Middle frontal gyrus (tissue), 1 donor: Measurements from ENCODE around the gene MAGI2.
A peak's percentile ranks its signal among the peaks of the same experiment; 100 is the strongest.
"Not testable (repeated sequence)": the region's sequence is repeated elsewhere in the genome, so short reads cannot be mapped to it uniquely, and the experiment has no call there.

ENCODE experiments used
- DNase-seq: peaks from one replicate; pipeline ENCODE4 v3.0.0-alpha.2; 2015; ENCODE audit warnings: low spot score; ENCODE audit errors: extremely low spot score

Gene MAGI2

DNA sequence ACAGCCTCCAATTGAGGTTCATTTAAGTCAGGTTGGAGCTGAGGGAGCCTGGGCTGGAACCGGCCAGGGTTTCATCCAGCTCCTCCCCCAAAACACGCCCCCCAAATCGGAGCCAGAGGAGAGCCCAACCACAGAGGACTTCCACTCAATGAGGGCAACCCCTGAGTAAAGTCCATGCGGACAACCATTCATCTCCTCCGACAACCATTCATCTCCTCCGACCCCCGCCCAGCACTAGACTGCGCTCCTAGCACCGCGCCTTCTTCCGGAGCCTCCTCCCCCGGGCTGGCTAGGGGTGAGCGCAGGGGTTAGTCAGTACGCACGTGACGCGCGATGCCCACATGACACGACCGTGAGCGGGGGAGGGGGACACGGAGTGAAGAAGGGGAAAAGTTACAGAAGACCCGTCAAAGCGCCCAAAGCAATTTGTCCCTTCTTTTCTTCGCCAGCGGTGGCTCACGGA, 1.4 kb downstream of the MAGI2 start:
- DNase-seq = peak; percentile 55

DNA sequence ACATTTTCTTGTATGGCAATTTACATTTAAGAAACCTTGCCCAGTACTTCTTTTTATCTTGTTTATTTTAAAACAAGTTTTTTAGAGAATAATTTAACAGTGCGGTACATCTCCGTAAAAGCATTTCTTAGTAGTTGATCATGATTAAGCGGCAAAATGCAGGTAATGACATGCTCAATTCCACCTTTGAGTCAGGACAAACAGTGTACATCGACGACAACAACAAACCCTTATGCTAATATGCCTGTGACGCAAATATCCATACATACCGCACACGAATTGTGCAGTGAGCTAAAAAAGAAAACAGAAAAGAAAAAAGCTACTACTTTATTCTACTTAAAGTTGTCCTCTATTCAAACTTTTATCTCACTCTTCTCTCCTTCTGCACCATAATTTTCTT, 1.9 kb downstream of the MAGI2 start:
- DNase-seq = no peak

DNA sequence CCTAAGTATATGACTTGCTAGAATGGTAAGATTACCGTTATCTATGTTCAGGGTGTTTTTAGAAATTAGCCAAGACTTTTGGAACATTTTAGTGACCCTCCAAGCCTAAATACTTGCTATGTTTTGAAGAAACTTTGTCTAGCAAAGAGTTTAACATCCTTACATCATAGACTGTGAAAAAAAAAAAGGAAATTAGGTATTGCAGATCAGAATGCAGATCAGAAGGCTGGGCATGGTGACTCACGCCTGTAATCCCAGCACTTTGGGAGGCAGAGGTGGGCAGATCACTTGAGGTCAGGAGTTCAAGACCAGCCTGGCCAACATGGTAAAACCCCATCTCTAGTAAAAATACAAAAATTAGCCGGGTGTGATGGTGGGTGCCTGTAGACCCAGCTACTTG, 10.7 kb downstream of the MAGI2 start:
- DNase-seq = not testable (repeated sequence)

DNA sequence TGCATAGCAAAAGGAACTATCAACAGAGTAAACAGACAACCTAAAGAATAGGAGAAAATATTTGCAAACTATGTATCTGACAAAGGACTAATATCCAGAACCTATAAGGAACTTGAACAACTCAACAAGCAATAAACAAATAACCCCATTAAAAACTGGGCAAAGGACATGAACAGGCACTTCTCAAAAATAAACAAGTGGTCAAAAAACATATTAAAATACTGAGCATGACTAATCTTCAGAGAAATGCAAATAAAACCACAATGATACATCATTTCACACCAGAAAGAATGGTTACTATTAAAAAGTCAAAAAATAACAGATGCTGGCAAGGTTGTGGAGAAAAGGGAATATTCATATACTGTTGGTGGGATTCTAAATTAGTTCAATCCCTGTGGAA, 17.1 kb downstream of the MAGI2 start:
- no peak for DNase-seq

DNA sequence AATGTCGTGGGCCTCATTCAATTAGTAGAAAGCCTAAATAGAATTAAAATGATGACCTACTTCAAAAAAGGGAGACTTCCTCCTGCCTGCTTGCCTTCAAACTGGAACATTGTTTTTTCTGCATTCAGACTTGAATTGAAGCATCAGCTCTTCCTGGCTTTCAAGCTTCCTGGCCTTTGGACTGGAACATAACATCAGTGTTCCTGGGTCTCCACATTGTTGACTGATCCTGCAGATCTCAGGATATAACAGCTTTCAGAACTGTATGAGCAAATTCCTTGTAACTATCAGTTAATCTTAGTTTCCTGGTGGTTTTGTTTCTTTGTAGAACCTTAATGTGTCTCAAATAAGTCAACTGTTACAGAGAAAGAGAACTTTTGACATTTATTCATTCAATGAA, 18.6 kb downstream of the MAGI2 start:
- no peak for DNase-seq

DNA sequence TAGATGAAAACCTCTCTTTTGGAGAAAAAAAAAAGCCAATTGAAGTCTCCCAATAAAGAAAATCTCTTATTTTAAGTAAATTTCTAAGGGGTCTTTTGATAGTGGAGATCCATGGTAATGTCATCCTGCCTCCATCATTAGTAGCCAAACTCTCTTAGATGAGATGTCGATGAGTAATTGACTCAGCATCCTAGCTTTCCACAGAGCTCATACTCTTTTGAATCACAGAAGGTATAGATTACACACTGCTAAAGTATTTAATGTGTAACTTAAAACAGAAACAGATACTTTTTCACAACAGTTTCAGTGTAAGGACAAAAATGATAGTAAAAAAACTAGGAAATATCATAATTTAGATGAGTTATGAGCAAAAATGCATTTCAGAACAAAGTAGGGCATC, 19.4 kb downstream of the MAGI2 start:
- DNase-seq = no peak

DNA sequence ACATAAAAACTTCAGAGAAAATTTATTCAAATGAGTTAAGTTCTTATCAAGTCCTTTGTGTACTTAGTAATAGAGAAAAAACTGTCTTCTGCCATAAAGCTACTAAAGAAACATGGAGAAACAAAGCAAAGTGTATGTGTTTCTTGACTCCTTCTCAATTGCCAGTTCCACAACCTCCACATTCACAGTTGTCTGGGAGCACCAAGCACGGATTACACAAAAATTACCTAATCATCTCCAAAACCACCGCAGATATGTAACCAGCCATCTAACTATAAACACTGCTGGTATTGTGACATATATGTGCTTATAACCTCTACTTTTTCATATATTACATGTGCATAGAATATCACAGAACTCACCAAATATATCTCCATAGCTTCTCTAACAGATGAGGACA, 23.1 kb downstream of the MAGI2 start:
- no peak for DNase-seq

DNA sequence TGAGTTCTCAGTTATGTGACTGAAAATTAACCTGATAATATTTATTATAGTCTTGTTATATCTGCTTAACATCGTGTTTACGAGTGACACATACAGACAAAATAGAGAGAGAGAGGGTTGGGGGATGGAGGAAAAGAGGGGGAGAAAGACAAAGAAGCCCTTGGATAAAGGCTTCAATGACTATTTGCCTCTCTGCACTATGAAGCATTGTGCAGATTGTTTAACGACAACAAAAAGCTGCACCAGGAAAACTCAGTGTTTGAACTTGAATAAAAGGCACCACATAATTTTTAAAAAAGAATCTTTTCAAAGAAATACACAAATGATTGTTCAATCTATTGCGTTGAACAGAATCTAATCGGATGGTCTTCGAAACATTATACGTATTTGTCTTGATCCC, 27.8 kb downstream of the MAGI2 start:
- no peak for DNase-seq

DNA sequence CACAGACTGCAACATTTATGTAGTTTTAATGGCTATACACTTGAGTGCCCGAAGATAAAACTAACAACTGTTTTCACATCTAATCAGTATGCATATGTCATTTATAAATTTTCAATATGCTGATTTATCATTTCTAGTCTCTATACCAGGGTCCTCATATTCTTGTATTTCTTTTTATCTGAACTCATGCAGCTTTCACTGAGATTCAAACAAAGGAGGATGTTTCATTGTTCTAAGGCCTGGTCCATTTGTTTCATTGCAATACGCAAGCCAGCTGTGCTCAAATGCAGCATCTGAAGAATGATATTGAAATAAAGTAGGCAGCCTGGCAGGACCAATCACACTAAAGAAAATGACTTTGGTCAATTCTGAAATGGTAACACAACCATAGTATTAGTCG, 31.7 kb downstream of the MAGI2 start:
- DNase-seq = no peak

DNA sequence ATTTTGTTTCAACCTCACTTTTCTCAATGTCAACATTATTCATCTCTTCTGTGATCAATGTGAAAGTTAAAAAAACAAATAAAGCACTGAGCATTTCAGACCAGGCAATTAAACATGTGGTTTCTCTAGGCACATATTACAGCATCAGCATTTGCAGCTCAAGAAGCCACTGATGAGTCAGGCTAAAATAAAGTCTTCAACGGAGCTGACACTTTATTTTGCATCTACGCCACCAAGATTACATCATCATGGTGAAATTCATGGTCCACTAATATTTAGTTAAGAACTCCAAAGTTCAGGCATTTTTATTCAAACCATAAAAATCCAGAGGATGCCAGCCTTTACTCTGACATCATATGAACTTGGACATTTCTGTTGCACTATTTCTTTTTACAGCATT, 33.0 kb downstream of the MAGI2 start:
- DNase-seq = no peak

DNA sequence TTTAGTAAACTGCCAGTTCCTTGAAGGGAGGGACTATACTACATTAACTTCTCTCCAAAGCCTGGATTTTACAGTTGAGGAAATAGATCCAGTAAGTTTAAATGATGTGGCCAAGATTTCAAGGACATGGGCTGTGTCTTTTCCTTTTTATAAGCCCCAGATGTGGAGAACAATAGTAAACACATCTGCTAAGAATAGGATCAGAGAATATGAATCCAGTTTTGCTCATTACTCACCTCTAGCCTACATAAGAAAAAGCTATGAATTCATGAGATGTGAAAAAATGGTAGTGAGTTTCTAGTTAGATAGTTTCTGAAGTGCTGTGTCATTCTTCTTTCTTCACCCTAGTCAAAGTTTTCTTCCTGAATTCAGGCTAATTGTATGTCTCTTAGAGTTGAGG, 38.6 kb downstream of the MAGI2 start:
- no peak for DNase-seq

DNA sequence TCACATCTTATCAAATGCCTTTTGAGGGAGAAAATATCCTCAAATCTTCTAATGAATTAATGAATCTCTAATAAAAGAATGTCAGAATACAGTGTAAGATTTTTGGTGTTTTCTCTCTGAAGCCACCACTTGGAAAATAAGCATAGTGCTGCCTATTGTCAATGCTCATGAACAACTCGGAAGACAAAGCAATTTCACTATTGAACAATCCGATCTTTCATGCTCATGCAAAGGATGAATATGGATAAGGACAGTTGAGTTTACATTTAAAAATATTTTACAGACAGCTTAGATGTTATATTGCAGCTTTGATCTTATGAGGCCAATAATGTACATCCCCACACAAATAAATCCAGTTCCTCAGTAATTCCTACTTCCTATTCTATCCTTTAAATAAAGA, 40.6 kb downstream of the MAGI2 start:
- no peak for DNase-seq

DNA sequence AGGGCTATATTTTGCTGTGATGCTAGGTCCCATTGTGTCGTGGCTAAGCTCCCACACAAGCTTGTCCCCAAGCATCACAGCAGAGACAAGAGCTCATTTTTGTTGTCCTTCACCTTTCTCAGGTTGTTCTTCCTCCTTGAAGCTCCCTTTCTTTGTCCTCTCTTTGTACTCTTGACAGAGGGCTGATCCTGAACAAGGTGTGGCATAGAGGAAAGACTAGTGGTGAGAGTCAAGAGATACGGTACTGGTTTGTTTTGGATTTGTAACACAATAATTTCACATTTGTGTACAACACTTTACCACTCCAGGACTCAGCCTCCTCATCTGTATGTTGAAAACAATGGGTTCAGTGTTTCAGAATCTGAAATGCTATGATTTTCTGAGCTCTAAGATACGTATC, 41.0 kb downstream of the MAGI2 start:
- no peak for DNase-seq

DNA sequence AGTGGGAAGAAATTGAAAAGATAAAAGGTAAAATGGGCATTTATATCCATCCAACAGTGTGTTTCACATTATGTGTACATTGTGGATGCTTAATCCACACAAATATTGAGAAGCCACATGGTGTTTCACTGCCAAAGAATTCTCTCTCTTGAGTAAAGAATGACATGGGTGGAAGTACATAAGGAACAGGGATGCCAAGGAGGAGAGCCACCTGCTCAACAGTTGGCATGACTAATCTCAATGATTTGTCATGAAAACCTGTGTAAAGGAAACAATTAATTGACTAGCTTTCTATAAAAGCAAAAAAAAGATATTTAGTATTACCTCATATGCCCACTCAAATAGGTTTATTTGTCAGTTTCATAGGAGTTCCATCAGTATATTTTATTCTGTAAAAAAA, 43.1 kb downstream of the MAGI2 start:
- DNase-seq = no peak

DNA sequence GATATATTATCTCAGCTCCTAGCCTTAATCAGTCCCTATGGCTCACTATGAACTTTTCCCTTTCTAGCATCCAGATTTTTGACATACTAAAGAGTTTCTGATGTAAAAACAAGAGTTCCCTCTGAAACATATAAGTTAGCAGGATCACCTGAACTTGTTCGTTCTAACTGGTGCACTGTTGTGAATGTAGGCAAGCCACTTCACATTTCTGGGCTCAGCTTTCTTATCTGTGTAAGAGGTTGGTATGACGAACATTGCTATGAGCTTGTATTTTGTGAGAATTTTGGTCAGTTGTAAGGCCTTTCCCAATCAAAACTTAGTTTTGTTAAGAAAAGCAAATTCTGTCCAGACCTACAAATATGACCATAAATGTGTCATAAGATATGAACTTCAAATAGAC, 46.1 kb downstream of the MAGI2 start:
- DNase-seq = no peak

DNA sequence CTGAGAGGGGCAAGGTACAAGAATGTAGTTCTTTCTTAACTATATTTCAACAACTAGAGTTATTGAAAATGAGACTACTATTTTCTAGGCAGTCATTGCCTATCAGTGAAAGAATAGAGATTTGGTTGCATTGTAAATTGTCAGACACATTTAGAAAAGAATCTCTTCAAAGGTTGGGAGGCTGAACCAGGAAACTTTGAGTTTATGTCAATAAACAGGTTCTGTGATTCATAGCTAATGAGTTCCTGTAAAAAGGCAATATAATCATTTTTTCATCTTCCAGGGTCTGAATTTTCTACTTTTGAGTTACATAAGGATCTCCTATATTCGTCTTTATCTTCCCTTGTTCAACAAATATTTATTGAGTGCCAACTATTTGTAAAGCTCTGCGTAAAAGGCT, 47.1 kb downstream of the MAGI2 start:
- no peak for DNase-seq

DNA sequence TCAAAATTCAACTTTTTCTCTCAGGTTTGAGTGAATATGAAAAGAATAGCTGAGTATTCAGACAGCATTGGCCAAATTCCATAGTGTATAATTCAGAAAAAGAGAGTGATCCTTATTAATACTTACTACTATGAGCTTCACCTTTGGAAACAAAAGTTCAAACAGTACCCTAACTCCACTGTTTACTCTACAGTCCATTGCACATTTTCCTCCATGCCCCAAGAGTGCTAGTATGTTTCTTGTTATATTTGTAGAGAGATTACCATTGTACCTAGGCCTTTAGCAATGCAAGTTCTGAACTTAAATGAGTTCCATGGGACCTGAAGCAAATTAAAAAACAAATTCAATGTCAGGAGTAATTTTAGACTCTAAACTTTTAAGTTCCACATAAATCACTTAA, 48.1 kb downstream of the MAGI2 start:
- DNase-seq = no peak

DNA sequence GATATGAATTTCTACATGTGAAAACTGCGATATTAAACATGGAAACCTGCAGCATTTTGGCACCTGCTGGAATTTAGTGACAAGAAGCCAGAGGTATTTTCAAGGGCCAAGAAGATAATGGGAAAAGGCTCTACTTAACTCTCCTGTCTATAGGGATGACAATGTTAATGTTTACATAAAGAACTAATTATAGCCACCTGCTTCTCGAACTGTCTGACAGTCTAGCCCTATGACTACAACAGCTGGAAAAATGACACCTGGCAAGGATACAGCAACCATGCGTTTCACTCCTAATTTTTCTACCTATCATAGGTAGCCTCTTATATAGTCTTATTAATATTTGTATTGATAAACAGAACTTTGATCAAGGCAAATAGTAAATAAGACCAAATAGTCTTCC, 49.6 kb downstream of the MAGI2 start:
- DNase-seq = no peak

DNA sequence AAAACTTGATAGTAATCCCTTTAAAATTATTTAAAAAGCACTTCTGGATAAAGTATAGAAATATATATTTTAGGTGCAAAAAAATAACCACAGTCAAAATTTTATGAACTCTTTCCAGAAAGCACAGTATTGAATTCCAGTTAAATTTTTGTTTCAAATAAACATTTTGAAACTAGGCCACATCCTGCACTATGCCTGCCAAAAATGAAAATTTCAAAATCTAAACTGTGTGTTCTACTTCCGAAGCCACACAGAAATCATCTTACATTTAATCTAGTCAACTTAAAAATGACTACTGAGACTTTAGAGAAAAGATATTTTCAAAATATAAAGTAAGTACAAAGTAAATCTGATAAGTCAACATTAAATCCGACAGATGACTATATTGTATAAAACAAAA, 50.0 kb downstream of the MAGI2 start:
- DNase-seq = no peak

DNA sequence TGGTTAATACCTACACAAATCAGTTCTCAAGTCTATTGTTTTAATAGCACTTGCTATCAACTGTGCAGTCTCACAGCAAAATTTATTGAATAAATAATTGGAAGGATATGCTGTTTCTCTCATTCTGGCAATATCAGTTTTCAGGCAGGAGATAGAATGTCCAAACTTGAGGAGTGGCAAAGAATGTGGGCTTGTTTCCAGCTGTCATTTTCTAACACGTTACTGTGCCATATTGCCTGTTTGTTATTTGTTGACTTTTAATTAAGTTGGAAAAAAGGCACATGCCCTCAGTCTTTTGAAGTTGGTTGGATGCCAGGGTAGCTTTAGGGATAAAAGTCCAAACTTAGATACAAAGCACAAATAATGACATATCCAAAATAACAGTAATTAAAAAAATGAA, 52.2 kb downstream of the MAGI2 start:
- no peak for DNase-seq

DNA sequence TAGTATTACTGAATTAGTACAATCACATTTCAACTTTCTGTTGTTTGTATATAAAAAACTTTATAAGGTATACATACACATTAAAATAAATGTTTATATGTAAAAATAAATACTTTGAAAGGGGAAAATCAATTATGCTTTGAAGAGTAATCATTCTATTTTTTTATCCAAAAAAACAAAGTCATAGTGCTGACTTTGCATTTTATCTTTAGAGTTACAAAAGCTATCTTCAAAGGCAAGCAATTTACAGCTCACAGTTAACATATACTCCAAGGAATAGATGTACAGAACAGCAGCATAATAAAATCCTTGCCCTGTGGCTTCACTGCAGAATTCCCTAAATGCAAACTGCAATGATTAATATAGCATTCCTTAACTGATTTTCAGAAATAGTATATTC, 53.2 kb downstream of the MAGI2 start:
- DNase-seq = no peak

DNA sequence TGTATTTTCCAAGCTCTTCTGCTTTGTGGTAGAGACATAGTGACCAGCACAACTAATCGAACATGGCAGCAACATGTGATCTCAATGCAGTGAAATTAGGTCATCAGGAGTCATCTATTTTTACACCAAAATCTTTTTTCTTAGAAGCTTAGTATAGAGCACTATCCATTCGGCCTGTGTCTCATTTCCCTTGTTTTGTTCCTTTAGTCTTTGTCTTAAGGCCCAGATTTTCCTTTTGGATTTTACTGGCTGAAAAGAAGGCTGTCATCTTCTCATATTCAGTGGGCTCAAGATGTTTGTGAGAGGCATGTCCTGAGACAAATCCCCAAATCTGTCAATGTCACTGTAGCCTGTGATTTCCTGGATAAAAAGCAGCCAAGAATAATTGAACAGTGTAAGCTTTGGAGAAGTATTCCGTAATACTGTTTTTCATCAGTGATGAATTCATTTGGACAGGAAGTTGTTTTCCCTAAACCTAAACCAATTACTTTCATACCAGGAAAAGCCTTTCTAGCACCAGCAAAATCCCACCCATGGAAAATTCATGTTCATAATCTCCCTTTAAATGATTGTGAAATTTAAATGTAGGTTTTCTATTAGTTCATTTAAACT, 55.2 kb downstream of the MAGI2 start:
- DNase-seq = no peak

DNA sequence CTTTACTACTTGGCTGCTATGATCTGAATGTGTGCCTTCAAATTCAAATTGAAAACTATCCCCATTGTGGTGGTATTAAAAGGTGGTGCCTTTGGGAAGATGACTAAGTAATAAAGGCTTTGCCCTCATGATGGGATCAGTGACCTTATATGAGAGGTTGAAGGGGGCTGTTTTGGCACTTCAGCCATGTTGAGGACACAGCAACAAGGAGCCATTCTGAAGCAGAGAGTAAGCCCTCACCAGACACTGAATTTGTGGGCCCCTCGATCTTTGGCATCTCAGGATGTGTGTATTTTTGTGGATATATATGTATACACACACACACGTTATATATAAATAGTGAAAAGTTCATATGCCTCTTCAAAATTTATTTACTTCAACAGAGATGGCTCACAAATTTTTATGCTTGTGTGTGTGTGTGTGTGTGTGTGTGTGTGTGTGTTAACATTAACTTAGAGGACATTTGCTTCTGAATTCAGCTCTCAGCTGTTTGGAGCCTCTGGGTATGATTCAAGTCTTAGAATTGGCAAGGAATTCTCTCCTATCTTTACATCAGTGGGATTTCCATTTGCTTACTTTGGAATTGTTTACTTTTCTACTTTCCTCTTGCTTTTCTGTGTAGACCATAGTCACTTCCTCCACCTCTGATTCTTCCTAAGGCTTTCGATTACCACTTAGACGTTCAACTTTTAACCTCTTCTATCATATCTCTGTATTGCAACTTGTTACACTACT, 66.6 kb downstream of the MAGI2 start:
- DNase-seq = no peak
